Fibroblast of the aortic adventitia (primary cell): ENCODE data around the gene UTP15. TPM values are rescaled to one million over a fixed set of nuclear protein-coding genes. Genes with fewer than 3 reads are reported as not detected.

Experiments
- DNase-seq: peaks from one replicate; pipeline ENCODE4 v3.0.0-alpha.2; 2010; ENCODE audit warnings: low read depth
- H3K4me3 ChIP-seq: 2 replicates; pipeline ENCODE4 v1.5.1; 2011; ENCODE audit warnings: low read depth, mild to moderate bottlenecking, control low read depth, low read length, moderate library complexity
- total RNA-seq: library from RNA; depleted of rRNA; stranded (reverse); fragments of >200 nt; gene quantifications from 2 replicates; pipeline ENCODE4 v1.2.3, GENCODE V29; 2012; ENCODE audit warnings: low replicate concordance
- TF ChIP-seq, protein P1 (sequence below): IDR thresholded peaks from 2 replicates; pipeline ENCODE4 v1.5.1; 2011; ENCODE audit warnings: mild to moderate bottlenecking, low read length, control low read depth, inconsistent platforms; ENCODE audit not compliant: insufficient read depth

Gene UTP15
- total RNA-seq, 1 donor: 33.2 TPM

DNA sequence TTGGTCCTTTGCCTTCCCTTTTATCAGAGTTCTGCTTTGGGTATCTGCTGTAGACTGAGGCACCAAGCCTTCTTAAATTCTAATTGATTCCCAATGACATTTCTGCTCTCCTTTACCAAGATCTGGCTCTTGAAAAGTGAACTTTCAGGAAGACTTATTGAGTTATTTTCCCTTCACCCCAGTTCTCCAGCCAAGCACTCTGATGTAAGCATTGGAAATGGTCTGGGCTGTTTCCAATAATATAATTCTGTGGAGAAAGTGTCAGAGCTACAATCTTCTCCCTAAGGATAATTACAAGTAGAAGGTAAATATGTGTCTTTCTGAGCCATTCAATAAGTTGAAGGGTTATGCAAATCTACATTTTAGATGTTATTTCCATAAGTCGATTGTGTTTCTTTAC, 36.5 kb upstream of the UTP15 start:
- no peak overlapping the region for H3K4me3 ChIP-seq
- TF ChIP-seq, protein P1, sequence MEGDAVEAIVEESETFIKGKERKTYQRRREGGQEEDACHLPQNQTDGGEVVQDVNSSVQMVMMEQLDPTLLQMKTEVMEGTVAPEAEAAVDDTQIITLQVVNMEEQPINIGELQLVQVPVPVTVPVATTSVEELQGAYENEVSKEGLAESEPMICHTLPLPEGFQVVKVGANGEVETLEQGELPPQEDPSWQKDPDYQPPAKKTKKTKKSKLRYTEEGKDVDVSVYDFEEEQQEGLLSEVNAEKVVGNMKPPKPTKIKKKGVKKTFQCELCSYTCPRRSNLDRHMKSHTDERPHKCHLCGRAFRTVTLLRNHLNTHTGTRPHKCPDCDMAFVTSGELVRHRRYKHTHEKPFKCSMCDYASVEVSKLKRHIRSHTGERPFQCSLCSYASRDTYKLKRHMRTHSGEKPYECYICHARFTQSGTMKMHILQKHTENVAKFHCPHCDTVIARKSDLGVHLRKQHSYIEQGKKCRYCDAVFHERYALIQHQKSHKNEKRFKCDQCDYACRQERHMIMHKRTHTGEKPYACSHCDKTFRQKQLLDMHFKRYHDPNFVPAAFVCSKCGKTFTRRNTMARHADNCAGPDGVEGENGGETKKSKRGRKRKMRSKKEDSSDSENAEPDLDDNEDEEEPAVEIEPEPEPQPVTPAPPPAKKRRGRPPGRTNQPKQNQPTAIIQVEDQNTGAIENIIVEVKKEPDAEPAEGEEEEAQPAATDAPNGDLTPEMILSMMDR: no peak
- peak; percentile 61 for DNase-seq

DNA sequence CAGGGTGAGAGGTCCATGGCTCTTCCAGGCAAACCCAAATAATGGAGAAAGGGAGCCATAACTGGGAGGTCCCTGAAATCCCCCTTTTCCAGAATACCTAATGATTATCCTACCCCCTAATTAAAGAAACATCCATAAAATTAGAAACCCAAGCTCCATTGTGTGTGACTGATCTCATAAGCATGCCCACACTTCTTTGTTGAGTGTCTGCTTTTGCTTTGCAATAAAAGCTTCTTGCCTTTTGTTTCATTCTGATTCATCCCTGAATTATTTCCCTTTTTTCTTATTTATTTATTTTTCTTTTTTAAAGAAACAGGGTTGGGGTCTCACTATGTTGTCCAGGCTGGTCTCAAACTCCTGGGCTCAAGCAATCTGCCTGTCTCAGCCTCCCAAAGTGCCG, 34.2 kb upstream of the UTP15 start:
- no peak overlapping the region for H3K4me3 ChIP-seq
- DNase-seq: peak; percentile 18
- TF ChIP-seq, protein P1: no peak

DNA sequence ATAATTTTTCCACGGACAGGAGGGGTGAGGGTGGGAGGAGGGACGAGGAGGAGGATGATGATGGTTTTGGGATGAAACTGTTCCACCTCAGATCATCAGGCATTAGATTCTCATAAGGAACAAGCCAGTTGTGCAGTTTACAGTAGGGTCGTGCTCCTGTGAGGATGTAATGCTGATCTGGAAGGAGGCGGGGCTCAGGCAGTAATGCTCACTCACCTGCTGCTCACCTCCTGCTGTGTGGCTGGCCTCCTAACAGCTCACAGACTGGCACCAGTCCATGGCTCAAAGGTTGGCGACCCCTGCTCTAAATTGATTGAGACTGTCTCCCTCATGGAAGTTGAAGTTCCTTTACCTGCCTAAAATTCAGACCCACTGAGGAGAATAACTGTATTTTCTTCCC, 33.3 kb upstream of the UTP15 start:
- TF ChIP-seq, protein P1: no peak
- H3K4me3 ChIP-seq: no peak overlapping the region
- no peak for DNase-seq

DNA sequence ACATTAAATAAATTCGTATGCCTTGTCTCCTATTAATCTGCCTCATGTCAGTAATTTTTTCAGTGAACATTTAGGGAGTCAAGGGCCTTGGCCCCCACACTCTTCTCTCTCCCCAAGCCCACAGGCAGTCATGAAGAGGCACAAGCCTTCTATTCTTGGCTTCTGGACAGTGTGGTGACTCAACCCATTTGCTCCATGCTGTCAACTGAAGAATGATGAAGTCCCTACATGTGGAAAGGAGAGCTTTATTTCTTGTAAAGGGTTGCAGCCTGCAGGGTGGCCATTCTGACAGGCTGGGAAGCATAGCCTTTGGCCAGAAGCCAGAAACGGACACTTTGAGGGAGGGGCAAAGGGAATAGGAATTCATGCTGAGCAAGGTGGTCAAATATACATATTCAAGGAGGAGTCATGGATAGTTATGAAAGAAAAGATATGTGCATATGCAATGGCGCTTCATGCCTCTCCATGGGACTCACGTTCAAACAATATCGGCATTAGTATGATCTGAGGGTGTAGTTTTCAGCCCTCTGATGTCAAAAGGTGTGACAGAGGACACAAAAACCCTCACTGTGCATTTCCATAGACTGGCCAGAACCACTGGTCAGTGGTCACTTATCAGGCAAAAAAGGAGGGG, 31.4 kb upstream of the UTP15 start:
- TF ChIP-seq, protein P1: no peak
- peak; percentile 58 for DNase-seq
- no peak overlapping the region for H3K4me3 ChIP-seq

DNA sequence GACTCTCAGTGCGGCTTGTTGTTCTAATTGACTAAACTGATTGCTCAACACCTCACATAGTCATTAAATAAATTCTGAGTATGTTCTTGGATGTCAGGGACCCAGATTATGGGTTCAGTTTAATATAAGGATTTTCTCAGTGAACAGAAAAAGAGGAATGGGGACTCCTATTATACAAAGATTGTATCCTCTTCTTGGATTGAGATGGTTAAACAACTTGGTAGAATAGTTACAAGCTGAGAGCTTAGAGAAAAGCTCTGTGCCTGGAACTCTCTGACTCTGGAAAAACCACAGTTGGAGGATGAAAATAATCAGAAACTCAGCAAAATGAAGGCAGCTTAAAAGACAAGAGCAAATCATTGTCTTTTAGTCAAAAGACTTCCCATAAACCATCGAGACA, 30.6 kb upstream of the UTP15 start:
- TF ChIP-seq, protein P1: no peak
- H3K4me3 ChIP-seq: no peak overlapping the region
- no peak for DNase-seq

DNA sequence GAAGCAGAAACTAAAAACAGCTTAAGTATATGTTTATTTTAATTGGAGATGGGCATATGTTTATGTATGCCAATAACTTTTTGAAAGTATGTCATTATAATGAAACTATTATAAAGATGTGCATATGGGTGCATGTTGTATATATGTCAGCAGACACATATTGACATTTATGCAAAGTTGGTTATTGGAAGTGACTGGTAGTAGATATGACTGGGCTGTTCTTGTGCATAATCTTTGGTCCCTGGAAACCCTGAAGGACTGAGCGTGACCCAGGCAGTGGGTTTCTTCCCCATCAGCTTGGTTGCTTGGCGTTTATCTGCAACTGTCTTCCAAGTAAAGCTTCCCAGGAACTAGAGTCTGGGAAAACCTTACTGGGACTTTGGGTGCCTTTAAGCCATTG, 25.8 kb upstream of the UTP15 start:
- DNase-seq: no peak
- TF ChIP-seq, protein P1: no peak
- H3K4me3 ChIP-seq: no peak overlapping the region

DNA sequence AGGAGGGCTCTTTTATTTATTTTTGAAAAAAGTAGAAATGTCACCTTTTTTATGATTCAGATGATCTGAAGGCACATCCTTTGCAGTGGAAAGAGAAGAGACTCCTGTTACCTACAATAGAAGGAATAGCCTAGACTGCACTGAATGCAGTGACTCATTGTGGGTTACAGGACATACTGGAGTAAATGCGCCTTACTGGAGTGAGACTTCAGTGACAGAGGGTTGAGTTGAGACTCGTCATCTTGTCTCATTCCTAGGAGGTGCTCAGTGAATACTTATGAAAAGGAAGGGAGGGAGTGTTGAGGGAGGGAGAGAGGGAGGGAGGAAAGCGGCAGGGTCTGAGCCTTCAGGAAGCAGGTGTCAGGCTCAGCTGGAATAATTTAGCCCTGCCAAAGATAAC, 25.4 kb upstream of the UTP15 start:
- peak; percentile 35 for DNase-seq
- H3K4me3 ChIP-seq: no peak overlapping the region
- TF ChIP-seq, protein P1: no peak
